AG04450 (cell line): Measurements from ENCODE around the gene GTF3C1. TPM values are rescaled to one million over a fixed set of nuclear protein-coding genes. Genes with fewer than 3 reads are reported as not detected.

Experiments
- CTCF ChIA-PET: fragments of 300-600, 350-600 bp; formaldehyde crosslinking; extraction: SDS; loops from one replicate; lab custom pipeline; 2022; ENCODE audit warnings: antibody characterized with exemption, inconsistent platforms; lab: Charles Lee
- POLR2A ChIA-PET: fragments of 350-600 bp; formaldehyde crosslinking; extraction: SDS; loops from one replicate; lab custom pipeline; 2021; ENCODE audit warnings: antibody characterized with exemption, inconsistent platforms; lab: Yijun Ruan, JAX
- DNase-seq: peaks from one replicate; pipeline ENCODE4 v3.0.0-alpha.2; 2011; ENCODE audit warnings: low read depth, low spot score
- H3K27ac ChIP-seq: one replicate; pipeline ENCODE4 v1.5.1; 2012; ENCODE audit warnings: low read depth, low read length, control low read depth
- H3K27me3 ChIP-seq: one replicate; pipeline ENCODE4 v1.6.0; 2012; ENCODE audit warnings: low read length; ENCODE audit not compliant: control insufficient read depth, insufficient read depth
- H3K4me3 ChIP-seq: 2 replicates; pipeline ENCODE4 v1.5.1; 2011; ENCODE audit warnings: mild to moderate bottlenecking, low read depth, low read length, control low read depth
- H3K9me3 ChIP-seq: 2 replicates; pipeline ENCODE4 v1.5.1; 2012; ENCODE audit warnings: low read length; ENCODE audit not compliant: control insufficient read depth, insufficient read depth
- CTCF ChIP-seq: IDR thresholded peaks from 2 replicates; pipeline ENCODE4 v1.5.1; 2011; ENCODE audit warnings: low read depth, low read length, control low read depth, inconsistent platforms
- polyA plus RNA-seq: library from polyadenylated mRNA; depleted of rRNA; stranded (reverse); fragments of >200 nt; gene quantifications from 2 replicates; pipeline ENCODE4 v1.2.3, GENCODE V29; 2011

Gene GTF3C1
- polyA plus RNA-seq, 1 experiment = 40.2 TPM

- POLR2A ChIA-PET = no interaction called here
These were observed 46.7 kb upstream of the GTF3C1 start for GRCh38 chr16:27596411-27596810.

GRCh38 chr16:27595993-27596392 lies 46.3 kb upstream of the GTF3C1 start:
- Histone ChIP-seq H3K9me3 (no peaks in the 10 kb centered on the region), H3K27ac (no peak overlapping the region), H3K27me3 (no peaks in the 10 kb centered on the region), H3K4me3 (no peak overlapping the region)
- TF ChIP-seq CTCF = no peak
- ChIA-PET POLR2A (no interaction called here), CTCF (interaction anchor here (0.8 to 1.1 kb wide), 2 partner anchors 13 to 475 kb away, joined by 3 to 5 read pairs; no protein-coding TSS in a partner anchor)
- no peak for DNase-seq

More at GRCh38 chr16:27596411-27596810, 46.7 kb upstream of the GTF3C1 start:
- Histone ChIP-seq H3K27me3 (no peaks in the 10 kb centered on the region), H3K27ac (no peak overlapping the region), H3K4me3 (no peak overlapping the region), H3K9me3 (no peaks in the 10 kb centered on the region)
- TF ChIP-seq CTCF = no peak
- DNase-seq = no peak
- CTCF ChIA-PET = interaction anchor here (0.6 to 0.8 kb wide), 2 partner anchors 9 to 474 kb away, joined by 3 read pairs; no protein-coding TSS in a partner anchor

- Histone ChIP-seq H3K27ac (no peak overlapping the region), H3K27me3 (no peaks in the 10 kb centered on the region), H3K4me3 (no peak overlapping the region), H3K9me3 (no peaks in the 10 kb centered on the region)
- CTCF ChIA-PET = interaction anchor here (0.6 to 1.1 kb wide), 2 partner anchors 13 to 168 kb away, joined by 3 to 5 read pairs; no protein-coding TSS in a partner anchor
- no peak for TF ChIP-seq CTCF
- no peak for DNase-seq
- POLR2A ChIA-PET = no interaction called here
These were observed 45.8 kb upstream of the GTF3C1 start for GRCh38 chr16:27595475-27595874.

- ChIA-PET POLR2A (no interaction called here), CTCF (interaction anchor here (1.0 to 2.1 kb wide), 2 partner anchors 13 to 16 kb away, joined by 4 read pairs; no protein-coding TSS in a partner anchor)
- TF ChIP-seq CTCF = no peak
- H3K27ac ChIP-seq = no peak overlapping the region
- no peaks in the 10 kb centered on the region for H3K27me3 ChIP-seq
- DNase-seq = no peak
- no peak overlapping the region for H3K4me3 ChIP-seq
- H3K9me3 ChIP-seq = no peaks in the 10 kb centered on the region
These were observed 42.1 kb upstream of the GTF3C1 start for GRCh38 chr16:27591837-27592236.

- TF ChIP-seq CTCF = no peak
- H3K9me3 ChIP-seq = no peaks in the 10 kb centered on the region
- H3K27me3 ChIP-seq = no peaks in the 10 kb centered on the region
- ChIA-PET POLR2A (no interaction called here), CTCF (interaction anchor here (0.7 kb wide), 1 partner anchor 483 kb away, joined by 4 read pairs; no protein-coding TSS in a partner anchor)
- no peak for DNase-seq
- no peak overlapping the region for H3K27ac ChIP-seq
- no peak overlapping the region for H3K4me3 ChIP-seq
These were observed 38.3 kb upstream of the GTF3C1 start for GRCh38 chr16:27588057-27588456.
